ENCODE data around the gene RPUSD2. TPM values are rescaled to one million over a fixed set of nuclear protein-coding genes. Genes with fewer than 3 reads are reported as not detected.

Gene RPUSD2, protein sequence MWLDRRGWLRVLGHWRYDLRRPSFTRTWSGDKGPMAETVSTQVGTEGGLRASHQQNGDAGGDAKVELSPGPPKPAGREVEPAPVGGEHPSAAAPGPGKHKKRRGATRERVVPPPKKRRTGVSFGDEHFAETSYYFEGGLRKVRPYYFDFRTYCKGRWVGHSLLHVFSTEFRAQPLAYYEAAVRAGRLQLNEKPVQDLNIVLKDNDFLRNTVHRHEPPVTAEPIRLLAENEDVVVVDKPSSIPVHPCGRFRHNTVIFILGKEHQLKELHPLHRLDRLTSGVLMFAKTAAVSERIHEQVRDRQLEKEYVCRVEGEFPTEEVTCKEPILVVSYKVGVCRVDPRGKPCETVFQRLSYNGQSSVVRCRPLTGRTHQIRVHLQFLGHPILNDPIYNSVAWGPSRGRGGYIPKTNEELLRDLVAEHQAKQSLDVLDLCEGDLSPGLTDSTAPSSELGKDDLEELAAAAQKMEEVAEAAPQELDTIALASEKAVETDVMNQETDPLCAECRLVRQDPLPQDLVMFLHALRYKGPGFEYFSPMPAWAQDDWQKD
- total RNA-seq: 10 to 100 TPM; 13.7 to 15.2 (median 14.2) TPM
- total RNA-seq (2013): 15.1 TPM

DNA sequence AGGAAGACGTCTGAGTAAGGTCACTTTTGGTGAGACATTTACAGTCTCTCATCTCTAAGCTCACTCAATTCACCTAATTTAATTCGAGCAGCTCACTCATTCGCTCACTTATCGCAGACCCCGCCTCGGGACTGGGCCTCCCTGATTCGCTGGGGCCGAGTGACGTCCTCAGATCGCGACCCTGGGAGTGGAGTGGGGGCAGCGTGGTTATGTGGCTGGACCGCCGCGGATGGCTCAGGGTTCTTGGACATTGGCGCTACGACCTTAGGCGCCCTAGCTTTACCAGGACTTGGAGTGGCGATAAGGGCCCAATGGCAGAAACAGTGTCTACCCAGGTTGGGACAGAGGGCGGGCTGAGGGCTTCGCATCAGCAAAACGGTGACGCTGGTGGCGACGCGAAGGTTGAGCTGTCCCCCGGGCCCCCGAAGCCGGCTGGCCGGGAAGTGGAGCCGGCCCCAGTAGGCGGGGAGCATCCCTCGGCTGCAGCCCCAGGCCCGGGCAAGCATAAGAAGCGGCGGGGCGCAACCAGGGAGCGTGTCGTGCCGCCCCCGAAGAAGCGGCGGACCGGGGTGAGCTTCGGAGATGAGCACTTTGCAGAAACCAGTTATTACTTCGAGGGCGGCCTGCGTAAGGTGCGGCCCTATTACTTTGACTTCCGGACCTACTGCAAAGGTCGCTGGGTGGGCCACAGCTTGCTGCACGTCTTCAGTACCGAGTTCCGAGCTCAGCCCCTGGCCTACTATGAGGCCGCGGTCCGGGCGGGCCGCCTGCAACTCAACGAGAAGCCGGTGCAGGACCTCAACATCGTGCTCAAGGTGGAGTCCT is at the start of gene RPUSD2:
Gene RPUSD2, plus strand, starts transcription at position 171 of the 825 bp plus-strand sequence. Its CDS starts 39 bp downstream, at position 210.
- Histone ChIP-seq H3K4me3 (ENCODE audit: low read length) (peak within 1 kb of the TSS; percentile 97), H3K27me3 (ENCODE audit: control insufficient read depth, insufficient read depth, low read length) (no peaks in the 10 kb centered on the region), H3K9me3 (ENCODE audit: control insufficient read depth, insufficient read depth, low read length) (no peaks in the 10 kb centered on the region), H3K4me1 (ENCODE audit: control insufficient read depth, insufficient read depth, low read length) (peaks cover 18% of the 10 kb centered on the region), H3K36me3 (ENCODE audit: control insufficient read depth, insufficient read depth, low read length) (peaks cover 16% of the 10 kb centered on the region), H3K27ac (ENCODE audit: low read length) (peak within 1 kb of the TSS; percentile 95)
- peak within 1 kb of the TSS; percentile 91 for H3K4me3 Mint-ChIP-seq
- TF ChIP-seq, protein P1, sequence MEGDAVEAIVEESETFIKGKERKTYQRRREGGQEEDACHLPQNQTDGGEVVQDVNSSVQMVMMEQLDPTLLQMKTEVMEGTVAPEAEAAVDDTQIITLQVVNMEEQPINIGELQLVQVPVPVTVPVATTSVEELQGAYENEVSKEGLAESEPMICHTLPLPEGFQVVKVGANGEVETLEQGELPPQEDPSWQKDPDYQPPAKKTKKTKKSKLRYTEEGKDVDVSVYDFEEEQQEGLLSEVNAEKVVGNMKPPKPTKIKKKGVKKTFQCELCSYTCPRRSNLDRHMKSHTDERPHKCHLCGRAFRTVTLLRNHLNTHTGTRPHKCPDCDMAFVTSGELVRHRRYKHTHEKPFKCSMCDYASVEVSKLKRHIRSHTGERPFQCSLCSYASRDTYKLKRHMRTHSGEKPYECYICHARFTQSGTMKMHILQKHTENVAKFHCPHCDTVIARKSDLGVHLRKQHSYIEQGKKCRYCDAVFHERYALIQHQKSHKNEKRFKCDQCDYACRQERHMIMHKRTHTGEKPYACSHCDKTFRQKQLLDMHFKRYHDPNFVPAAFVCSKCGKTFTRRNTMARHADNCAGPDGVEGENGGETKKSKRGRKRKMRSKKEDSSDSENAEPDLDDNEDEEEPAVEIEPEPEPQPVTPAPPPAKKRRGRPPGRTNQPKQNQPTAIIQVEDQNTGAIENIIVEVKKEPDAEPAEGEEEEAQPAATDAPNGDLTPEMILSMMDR (IDR thresholded peaks at IDR 0.05): no peak
- intact Hi-C loops (cut with micrococcal nuclease): loop anchor here (1.0 to 10.0 kb wide), 4 partner anchors 186 to 1203 kb away; partner anchors contain the start of genes MAPKBP1, RMDN3 and VPS18
- ATAC-seq (peak; percentile 64 to 77 (median 67)), DNase-seq (peak; percentile 94)
- peaks cover 32 to 37% of the 10 kb centered on the region in 2 donors for H3K4me1 Mint-ChIP-seq
- peaks cover under 1% of the 10 kb centered on the region for H3K36me3 Mint-ChIP-seq
- WGBS (ENCODE audit: insufficient coverage): under 1% methylated on average over 62 of the region's 62 CpGs
- peak within 1 kb of the TSS; percentile 91 to 99 for H3K27ac Mint-ChIP-seq
- no peaks in the 10 kb centered on the region for H3K27me3 Mint-ChIP-seq (ENCODE audit: low read depth in 2 of 2)
- H3K9me3 Mint-ChIP-seq: no peaks in the 10 kb centered on the region

DNA sequence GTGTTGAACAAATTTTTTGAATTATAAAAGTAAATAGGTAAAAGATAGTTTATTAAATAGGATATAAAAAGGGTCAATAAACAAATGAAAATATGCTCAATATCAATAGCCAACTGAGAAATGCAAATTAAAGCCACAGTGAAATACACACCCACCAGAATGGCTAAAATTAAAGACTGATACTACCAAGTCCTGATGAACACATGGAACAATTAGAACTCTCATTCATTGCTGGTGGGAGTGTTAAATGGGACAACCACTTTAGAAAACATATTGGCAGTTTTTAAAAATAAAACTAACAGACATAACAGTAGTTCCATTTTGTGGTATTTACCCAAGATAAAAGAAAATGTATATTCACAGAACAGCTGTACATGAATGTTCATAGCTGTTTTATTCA is 45.5 kb upstream of the RPUSD2 start:
- H3K27ac Mint-ChIP-seq: no peak overlapping the region
- H3K27me3 ChIP-seq (ENCODE audit: control insufficient read depth, insufficient read depth, low read length): no peaks in the 10 kb centered on the region
- no peaks in the 10 kb centered on the region for H3K36me3 Mint-ChIP-seq
- H3K27me3 Mint-ChIP-seq (ENCODE audit: low read depth in 2 of 2): no peaks in the 10 kb centered on the region
- no peaks in the 10 kb centered on the region for H3K9me3 ChIP-seq (ENCODE audit: control insufficient read depth, insufficient read depth, low read length)
- no peaks in the 10 kb centered on the region for H3K9me3 Mint-ChIP-seq
- intact Hi-C loops (cut with micrococcal nuclease): no loop called here
- TF ChIP-seq, protein P1 (IDR thresholded peaks at IDR 0.05): no peak
- H3K4me1 Mint-ChIP-seq: peaks cover 0 to 6% of the 10 kb centered on the region in 2 donors
- no peak overlapping the region for H3K27ac ChIP-seq (ENCODE audit: low read length)
- DNase-seq: no peak
- no peak overlapping the region for H3K4me3 Mint-ChIP-seq
- no peaks in the 10 kb centered on the region for H3K4me1 ChIP-seq (ENCODE audit: control insufficient read depth, insufficient read depth, low read length)
- H3K36me3 ChIP-seq (ENCODE audit: control insufficient read depth, insufficient read depth, low read length): no peaks in the 10 kb centered on the region
- no peak for ATAC-seq
- no peak overlapping the region for H3K4me3 ChIP-seq (ENCODE audit: low read length)

DNA sequence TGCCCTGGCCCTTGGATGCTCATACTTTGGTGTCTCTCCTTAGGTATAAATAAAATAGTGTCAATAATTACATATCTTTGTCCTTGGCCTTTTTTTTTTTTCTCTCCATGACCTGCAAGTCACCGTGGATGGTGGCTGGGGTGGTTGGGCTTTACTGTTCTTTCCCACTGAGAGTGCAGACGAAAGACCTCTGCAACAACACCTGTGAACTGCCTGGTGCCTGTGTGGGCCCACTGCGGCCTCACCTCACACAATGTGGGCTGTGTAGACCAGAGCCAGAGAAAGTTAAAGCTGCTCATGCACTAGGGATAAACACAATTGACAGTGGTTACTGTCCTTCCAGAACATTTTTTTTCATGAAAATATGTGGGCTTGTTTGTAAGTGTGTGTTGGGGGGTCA is 43.2 kb upstream of the RPUSD2 start:
- no peaks in the 10 kb centered on the region for H3K9me3 ChIP-seq (ENCODE audit: control insufficient read depth, insufficient read depth, low read length)
- no peaks in the 10 kb centered on the region for H3K27me3 ChIP-seq (ENCODE audit: control insufficient read depth, insufficient read depth, low read length)
- DNase-seq (no peak), ATAC-seq (no peak)
- no peak overlapping the region for H3K27ac Mint-ChIP-seq
- H3K4me1 ChIP-seq (ENCODE audit: control insufficient read depth, insufficient read depth, low read length): no peaks in the 10 kb centered on the region
- TF ChIP-seq, protein P1 (IDR thresholded peaks at IDR 0.05): no peak
- H3K27ac ChIP-seq (ENCODE audit: low read length): no peak overlapping the region
- no peak overlapping the region for H3K4me3 Mint-ChIP-seq
- H3K4me1 Mint-ChIP-seq: no peaks in the 10 kb centered on the region
- no peak overlapping the region for H3K4me3 ChIP-seq (ENCODE audit: low read length)
- no peaks in the 10 kb centered on the region for H3K27me3 Mint-ChIP-seq (ENCODE audit: low read depth in 2 of 2)
- H3K36me3 ChIP-seq (ENCODE audit: control insufficient read depth, insufficient read depth, low read length): no peaks in the 10 kb centered on the region
- no peaks in the 10 kb centered on the region for H3K36me3 Mint-ChIP-seq
- H3K9me3 Mint-ChIP-seq: no peaks in the 10 kb centered on the region
- intact Hi-C loops (cut with micrococcal nuclease): no loop called here
- 85% methylated on average over 2 of the region's 3 CpGs for WGBS (ENCODE audit: insufficient coverage)

Measured in natural killer cell (primary cell).